ENCODE data around the gene LPIN3. TPM values are rescaled to one million over a fixed set of nuclear protein-coding genes. Genes with fewer than 3 reads are reported as not detected.

Gene LPIN3
- polyA plus RNA-seq, 1 of the 3 experiments (the other 2 are of a cell fraction) = 0.21 TPM

DNA sequence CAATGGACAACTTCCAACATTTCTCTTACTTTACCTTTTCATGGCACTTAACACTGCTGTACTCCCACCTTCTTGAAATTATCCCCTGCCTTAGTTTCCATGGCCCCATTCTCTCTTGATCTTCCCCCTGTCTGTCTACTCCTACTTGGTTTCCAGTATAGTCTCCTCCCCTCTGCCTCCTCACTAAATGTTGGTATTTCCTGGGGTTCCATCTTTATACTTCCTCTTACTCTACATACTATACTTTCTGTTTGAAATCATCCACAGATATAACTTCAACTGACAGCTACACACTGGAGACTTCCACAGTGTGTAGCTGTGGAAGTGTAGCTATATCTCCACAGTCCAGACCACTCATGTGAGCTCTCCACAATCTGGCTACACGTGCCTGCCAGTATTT, 36.6 kb upstream of the LPIN3 start:
- Histone ChIP-seq H3K79me2 (ENCODE audit: insufficient read depth) (peaks cover 72% of the 10 kb centered on the region), H3K4me3 (ENCODE audit: low read depth in 2 of 2, low read length in 1 of 2) (no peak overlapping the region), H3K9me3 (no peaks in the 10 kb centered on the region), H3K9ac (no peak overlapping the region), H2AFZ (ENCODE audit: low read depth) (no peak overlapping the region), H3K27me3 (ENCODE audit: insufficient read depth) (no peaks in the 10 kb centered on the region), H3K4me2 (no peak overlapping the region), H4K20me1 (ENCODE audit: insufficient read depth) (0 out of 2 replicates have a peak, but pooled peaks cover 7% of the 10 kb centered on the region), H3K36me3 (replicated peaks in 1 of 2; ENCODE audit: control insufficient read depth in 1 of 2, insufficient read depth in 2 of 2, low read length in 1 of 2) (no peaks in the 10 kb centered on the region), H3K9me2 (no peaks in the 10 kb centered on the region), H3K4me1 (ENCODE audit: control insufficient read depth in 1 of 2, insufficient read depth in 2 of 2, low read depth in 1 of 2, low read length in 1 of 2) (no peaks in the 10 kb centered on the region; a peak in 1 of 4 replicates), H3F3A (replicated peaks; ENCODE audit: insufficient read depth) (peaks cover 6% of the 10 kb centered on the region), H3K27ac (ENCODE audit: low read depth in 2 of 2, low read length in 1 of 2) (no peak overlapping the region)
- WGBS (ENCODE audit: low lambda C conversion rate) = 81% methylated on average over 1 of the region's 1 CpG
- TF ChIP-seq NFIC (IDR thresholded peaks at IDR 0.05; ENCODE audit: borderline replicate concordance) (no peak), USF1 (IDR thresholded peaks at IDR 0.05; ENCODE audit: borderline replicate concordance, low read depth) (no peak), FOXJ3 (CRISPR knock-in tag; IDR thresholded peaks at IDR 0.05) (no peak), JUND (IDR thresholded peaks at IDR 0.05) (no peak), YY1 (IDR thresholded peaks at IDR 0.05; ENCODE audit: low read depth) (no peak), SMC3 (IDR thresholded peaks at IDR 0.05; ENCODE audit: low read depth, low read length) (no peak), RFX5 (IDR thresholded peaks at IDR 0.05; ENCODE audit: low read length) (no peak), USF2 (IDR thresholded peaks at IDR 0.05; ENCODE audit: borderline replicate concordance, low read depth, low read length) (no peak), NRF1 (IDR thresholded peaks at IDR 0.05; ENCODE audit: low read depth, low read length) (no peak)
- TF ChIP-seq, protein P1, sequence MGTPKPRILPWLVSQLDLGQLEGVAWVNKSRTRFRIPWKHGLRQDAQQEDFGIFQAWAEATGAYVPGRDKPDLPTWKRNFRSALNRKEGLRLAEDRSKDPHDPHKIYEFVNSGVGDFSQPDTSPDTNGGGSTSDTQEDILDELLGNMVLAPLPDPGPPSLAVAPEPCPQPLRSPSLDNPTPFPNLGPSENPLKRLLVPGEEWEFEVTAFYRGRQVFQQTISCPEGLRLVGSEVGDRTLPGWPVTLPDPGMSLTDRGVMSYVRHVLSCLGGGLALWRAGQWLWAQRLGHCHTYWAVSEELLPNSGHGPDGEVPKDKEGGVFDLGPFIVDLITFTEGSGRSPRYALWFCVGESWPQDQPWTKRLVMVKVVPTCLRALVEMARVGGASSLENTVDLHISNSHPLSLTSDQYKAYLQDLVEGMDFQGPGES (IDR thresholded peaks at IDR 0.05; ENCODE audit: low read depth, low read length) = no peak
- CTCF ChIA-PET = interaction anchor here (1.7 kb wide), 1 partner anchor 108 kb away, joined by 4 read pairs; no protein-coding TSS in a partner anchor
- POLR2A ChIA-PET = no interaction called here
- no peak for DNase-seq

DNA sequence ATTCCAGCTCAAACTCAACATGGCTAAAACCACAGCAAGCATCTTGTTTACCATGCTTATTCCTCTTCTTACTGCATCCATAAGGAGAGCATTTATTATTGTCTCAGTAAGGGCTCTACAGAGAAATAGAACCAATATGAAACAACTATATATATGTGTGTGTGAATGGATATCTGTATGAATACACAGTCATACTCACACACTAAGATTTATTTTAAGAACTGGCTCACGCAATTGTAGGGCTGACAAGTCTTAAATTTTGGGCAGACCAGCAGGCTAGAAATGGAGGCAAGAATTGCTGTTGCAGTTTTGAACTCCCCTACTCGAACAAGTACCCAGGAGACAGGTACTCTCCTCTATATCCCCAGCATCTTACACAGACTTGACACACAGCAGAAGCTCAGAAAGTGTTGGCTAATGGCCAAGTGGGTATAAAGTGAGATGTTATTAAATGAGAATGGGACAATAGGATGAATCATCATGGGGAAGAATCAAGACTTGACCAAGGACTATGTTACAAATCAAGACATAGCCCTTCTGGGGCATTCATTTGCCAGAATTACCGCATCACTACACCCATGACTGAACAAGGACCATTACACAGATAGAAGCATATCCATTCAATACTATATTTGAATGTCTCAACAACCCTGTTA, 36.1 kb upstream of the LPIN3 start:
- Histone ChIP-seq H3K27me3 (ENCODE audit: insufficient read depth) (no peaks in the 10 kb centered on the region), H4K20me1 (ENCODE audit: insufficient read depth) (0 out of 2 replicates have a peak, but pooled peaks cover 7% of the 10 kb centered on the region), H3K9ac (no peak overlapping the region), H2AFZ (ENCODE audit: low read depth) (no peak overlapping the region), H3K79me2 (ENCODE audit: insufficient read depth) (peaks cover 75% of the 10 kb centered on the region), H3K9me3 (no peaks in the 10 kb centered on the region), H3K36me3 (replicated peaks in 1 of 2; ENCODE audit: control insufficient read depth in 1 of 2, insufficient read depth in 2 of 2, low read length in 1 of 2) (no peaks in the 10 kb centered on the region), H3F3A (replicated peaks; ENCODE audit: insufficient read depth) (peaks cover 7% of the 10 kb centered on the region), H3K4me3 (ENCODE audit: low read depth in 2 of 2, low read length in 1 of 2) (no peak overlapping the region), H3K4me2 (no peak overlapping the region), H3K9me2 (no peaks in the 10 kb centered on the region), H3K4me1 (ENCODE audit: control insufficient read depth in 1 of 2, insufficient read depth in 2 of 2, low read depth in 1 of 2, low read length in 1 of 2) (no peaks in the 10 kb centered on the region; a peak in 1 of 4 replicates), H3K27ac (ENCODE audit: low read depth in 2 of 2, low read length in 1 of 2) (no peak overlapping the region)
- WGBS (ENCODE audit: low lambda C conversion rate) = 96% methylated on average over 3 of the region's 3 CpGs
- ChIA-PET CTCF (no interaction called here), POLR2A (no interaction called here)
- DNase-seq = no peak
- TF ChIP-seq, protein P2, sequence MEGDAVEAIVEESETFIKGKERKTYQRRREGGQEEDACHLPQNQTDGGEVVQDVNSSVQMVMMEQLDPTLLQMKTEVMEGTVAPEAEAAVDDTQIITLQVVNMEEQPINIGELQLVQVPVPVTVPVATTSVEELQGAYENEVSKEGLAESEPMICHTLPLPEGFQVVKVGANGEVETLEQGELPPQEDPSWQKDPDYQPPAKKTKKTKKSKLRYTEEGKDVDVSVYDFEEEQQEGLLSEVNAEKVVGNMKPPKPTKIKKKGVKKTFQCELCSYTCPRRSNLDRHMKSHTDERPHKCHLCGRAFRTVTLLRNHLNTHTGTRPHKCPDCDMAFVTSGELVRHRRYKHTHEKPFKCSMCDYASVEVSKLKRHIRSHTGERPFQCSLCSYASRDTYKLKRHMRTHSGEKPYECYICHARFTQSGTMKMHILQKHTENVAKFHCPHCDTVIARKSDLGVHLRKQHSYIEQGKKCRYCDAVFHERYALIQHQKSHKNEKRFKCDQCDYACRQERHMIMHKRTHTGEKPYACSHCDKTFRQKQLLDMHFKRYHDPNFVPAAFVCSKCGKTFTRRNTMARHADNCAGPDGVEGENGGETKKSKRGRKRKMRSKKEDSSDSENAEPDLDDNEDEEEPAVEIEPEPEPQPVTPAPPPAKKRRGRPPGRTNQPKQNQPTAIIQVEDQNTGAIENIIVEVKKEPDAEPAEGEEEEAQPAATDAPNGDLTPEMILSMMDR (IDR thresholded peaks at IDR 0.05) = no peak
- no peak for TF ChIP-seq SIN3A (IDR thresholded peaks at IDR 0.05; ENCODE audit: borderline replicate concordance, low read depth, low read length)
- TF ChIP-seq, protein P3, sequence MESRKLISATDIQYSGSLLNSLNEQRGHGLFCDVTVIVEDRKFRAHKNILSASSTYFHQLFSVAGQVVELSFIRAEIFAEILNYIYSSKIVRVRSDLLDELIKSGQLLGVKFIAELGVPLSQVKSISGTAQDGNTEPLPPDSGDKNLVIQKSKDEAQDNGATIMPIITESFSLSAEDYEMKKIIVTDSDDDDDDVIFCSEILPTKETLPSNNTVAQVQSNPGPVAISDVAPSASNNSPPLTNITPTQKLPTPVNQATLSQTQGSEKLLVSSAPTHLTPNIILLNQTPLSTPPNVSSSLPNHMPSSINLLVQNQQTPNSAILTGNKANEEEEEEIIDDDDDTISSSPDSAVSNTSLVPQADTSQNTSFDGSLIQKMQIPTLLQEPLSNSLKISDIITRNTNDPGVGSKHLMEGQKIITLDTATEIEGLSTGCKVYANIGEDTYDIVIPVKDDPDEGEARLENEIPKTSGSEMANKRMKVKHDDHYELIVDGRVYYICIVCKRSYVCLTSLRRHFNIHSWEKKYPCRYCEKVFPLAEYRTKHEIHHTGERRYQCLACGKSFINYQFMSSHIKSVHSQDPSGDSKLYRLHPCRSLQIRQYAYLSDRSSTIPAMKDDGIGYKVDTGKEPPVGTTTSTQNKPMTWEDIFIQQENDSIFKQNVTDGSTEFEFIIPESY (IDR thresholded peaks at IDR 0.05; ENCODE audit: borderline replicate concordance, low read depth) = no peak
- no peak for TF ChIP-seq ELF1 (IDR thresholded peaks at IDR 0.05)
- TF ChIP-seq RFX5 (IDR thresholded peaks at IDR 0.05; ENCODE audit: low read length) = no peak
